Measurements from ENCODE around the gene CA12. TPM values are rescaled to one million over a fixed set of nuclear protein-coding genes. Genes with fewer than 3 reads are reported as not detected.
A peak's percentile ranks its signal among the peaks of the same experiment; 100 is the strongest.

CA12 gene
- total RNA-seq, 1 donor from 2014 or later, result 6.7 TPM

DNA sequence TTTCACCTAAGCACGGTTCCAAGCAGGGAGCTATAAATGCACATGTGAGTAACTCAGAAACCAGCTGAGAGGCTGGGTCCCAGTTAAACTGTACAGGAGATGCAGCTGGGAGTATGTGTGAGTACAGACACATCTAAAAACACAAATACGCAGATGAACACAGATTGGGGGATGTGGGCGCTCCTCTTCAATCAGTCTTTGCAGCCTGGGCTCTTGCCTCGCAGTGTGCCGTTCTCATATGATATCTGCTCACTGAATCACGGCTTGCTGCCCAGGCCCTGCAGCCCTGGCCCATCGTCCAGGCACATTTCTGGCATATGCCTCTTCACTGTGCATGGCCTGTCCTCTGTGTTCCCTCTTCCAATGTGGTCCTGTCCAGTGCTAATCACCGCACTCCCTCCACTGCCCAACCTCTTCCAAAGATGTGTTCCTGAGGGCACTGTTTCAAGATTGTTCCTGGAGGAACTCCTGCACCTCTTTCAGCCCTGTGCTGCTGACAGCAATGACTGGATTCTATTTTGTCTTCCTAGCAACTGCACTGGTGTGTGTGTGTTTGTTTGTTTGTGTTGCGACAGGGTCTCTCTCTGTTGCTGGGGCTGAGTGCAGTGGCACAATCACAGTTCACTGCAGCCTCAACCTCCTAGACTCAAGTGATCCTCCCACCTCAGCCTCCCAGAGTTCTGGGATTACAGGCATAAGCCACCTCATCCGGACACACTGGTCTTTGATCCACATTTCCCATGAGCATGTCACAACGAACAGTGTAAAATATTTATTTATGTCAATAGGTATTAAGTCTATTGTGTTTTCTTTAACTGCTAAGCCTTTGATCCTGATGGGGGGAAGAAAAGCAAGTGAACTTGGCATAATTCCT is 17.0 kb downstream of the CA12 start:
- Histone ChIP-seq H3K4me1 (no peaks in the 10 kb centered on the region), H3K9me3 (no peaks in the 10 kb centered on the region), H3K27me3 (no peaks in the 10 kb centered on the region), H3K27ac (no peak overlapping the region), H3K36me3 (no peaks in the 10 kb centered on the region), H3K4me3 (no peak overlapping the region)
- ATAC-seq (no peak), DNase-seq (no peak)
- TF ChIP-seq, protein P1, sequence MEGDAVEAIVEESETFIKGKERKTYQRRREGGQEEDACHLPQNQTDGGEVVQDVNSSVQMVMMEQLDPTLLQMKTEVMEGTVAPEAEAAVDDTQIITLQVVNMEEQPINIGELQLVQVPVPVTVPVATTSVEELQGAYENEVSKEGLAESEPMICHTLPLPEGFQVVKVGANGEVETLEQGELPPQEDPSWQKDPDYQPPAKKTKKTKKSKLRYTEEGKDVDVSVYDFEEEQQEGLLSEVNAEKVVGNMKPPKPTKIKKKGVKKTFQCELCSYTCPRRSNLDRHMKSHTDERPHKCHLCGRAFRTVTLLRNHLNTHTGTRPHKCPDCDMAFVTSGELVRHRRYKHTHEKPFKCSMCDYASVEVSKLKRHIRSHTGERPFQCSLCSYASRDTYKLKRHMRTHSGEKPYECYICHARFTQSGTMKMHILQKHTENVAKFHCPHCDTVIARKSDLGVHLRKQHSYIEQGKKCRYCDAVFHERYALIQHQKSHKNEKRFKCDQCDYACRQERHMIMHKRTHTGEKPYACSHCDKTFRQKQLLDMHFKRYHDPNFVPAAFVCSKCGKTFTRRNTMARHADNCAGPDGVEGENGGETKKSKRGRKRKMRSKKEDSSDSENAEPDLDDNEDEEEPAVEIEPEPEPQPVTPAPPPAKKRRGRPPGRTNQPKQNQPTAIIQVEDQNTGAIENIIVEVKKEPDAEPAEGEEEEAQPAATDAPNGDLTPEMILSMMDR (IDR thresholded peaks at IDR 0.05), result no peak
- intact Hi-C loops (cut with DNase I), result no loop called here

DNA sequence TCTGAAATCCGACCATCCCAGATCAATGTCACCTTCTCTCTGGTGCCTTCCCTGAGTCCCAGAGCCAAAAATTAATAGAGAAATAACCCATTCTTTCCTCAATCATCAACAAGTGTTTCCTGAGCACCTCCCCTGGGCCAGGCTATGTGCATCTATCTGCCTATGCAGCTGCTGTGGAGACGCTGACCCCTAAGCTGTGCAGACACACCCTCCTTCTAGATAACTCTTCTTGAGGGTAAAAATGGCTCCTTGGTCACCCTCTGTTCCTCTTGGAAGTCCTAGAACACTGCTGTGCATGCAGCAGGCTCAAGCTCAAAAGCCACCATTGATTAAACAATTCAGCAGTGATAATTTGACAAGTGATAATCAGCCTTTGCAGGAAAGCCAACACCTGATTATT is 18.4 kb downstream of the CA12 start:
- intact Hi-C loops (cut with DNase I), result no loop called here
- Histone ChIP-seq H3K36me3 (no peaks in the 10 kb centered on the region), H3K27me3 (no peaks in the 10 kb centered on the region), H3K9me3 (no peaks in the 10 kb centered on the region), H3K27ac (no peak overlapping the region), H3K4me1 (no peaks in the 10 kb centered on the region), H3K4me3 (no peak overlapping the region)
- DNase-seq (no peak), ATAC-seq (no peak)
- TF ChIP-seq, protein P1 (IDR thresholded peaks at IDR 0.05), result no peak

DNA sequence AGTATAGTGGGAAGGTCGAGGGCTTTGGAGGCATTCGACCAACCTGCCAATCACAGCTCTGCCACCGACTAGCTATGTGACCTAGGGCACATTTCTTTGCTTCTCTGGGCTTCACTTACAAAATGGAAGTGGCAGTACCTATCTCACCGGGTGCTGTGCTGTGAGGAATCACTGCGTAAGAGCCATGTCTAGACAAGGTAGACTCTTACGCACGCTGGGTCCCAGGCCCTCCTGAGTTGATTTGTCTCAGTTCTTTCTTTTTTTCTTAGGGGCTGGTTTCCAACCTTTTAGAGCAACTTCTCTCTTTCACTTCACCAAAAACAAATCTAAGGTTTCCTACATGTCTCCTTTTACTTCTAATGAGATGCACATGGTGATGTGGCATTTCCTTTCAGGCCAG is 18.8 kb downstream of the CA12 start:
- ATAC-seq (no peak), DNase-seq (peak; percentile 1)
- Histone ChIP-seq H3K4me1 (no peaks in the 10 kb centered on the region), H3K9me3 (no peaks in the 10 kb centered on the region), H3K36me3 (no peaks in the 10 kb centered on the region), H3K27ac (no peak overlapping the region), H3K4me3 (no peak overlapping the region), H3K27me3 (no peaks in the 10 kb centered on the region)
- intact Hi-C loops (cut with DNase I), result no loop called here
- TF ChIP-seq, protein P1 (IDR thresholded peaks at IDR 0.05), result no peak

DNA sequence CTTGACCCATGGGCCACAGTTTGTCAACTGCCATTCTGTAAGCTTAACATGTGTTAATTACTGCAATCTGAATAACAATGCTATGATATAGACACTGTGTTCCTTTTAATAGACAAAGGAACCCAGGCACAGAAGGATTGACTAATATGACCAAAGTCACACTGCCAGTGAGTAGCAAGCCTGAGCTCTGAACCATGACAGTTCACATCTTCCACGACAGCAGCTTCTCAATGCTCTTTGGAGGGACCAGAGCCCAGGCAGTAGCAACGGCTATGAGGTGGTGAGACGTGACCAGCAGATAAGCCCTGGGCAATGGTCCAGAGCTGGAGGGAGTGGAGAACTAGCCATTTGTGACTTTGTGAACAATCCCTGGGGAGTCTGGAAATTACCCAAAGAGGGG is 19.4 kb downstream of the CA12 start:
- H3K9me3 ChIP-seq, result no peaks in the 10 kb centered on the region
- peak; percentile 20 for DNase-seq
- no peaks in the 10 kb centered on the region for H3K27me3 ChIP-seq
- intact Hi-C loops (cut with DNase I), result no loop called here
- no peaks in the 10 kb centered on the region for H3K4me1 ChIP-seq
- H3K4me3 ChIP-seq, result no peak overlapping the region
- no peak for ATAC-seq
- H3K27ac ChIP-seq, result no peak overlapping the region
- TF ChIP-seq, protein P1 (IDR thresholded peaks at IDR 0.05), result no peak
- no peaks in the 10 kb centered on the region for H3K36me3 ChIP-seq

DNA sequence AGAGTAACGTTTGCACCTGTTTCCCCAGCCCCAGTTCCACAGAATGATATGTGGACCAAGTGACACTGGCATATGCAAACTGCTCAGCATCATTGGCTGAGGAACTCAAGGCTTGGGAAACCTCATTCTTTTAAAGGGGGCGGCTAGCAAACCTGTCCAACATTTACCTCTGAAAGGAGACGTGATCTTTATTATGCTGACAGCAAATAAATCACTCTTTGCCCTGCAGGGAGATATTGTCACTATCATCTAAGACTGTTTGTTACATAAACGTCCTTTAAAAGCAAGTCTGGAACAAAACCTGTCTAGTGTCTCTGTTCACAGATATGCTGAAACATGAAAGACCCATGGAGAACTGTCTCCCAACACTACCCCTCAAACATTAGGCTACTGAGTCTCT is 21.5 kb downstream of the CA12 start:
- Histone ChIP-seq H3K27ac (no peak overlapping the region), H3K27me3 (no peaks in the 10 kb centered on the region)
- intact Hi-C loops (cut with DNase I), result no loop called here

More for the DNA sequence above, 21.5 kb downstream of the CA12 start:
- H3K4me1 ChIP-seq, result no peaks in the 10 kb centered on the region
- no peaks in the 10 kb centered on the region for H3K36me3 ChIP-seq
- no peaks in the 10 kb centered on the region for H3K9me3 ChIP-seq
- DNase-seq (no peak), ATAC-seq (no peak)
- no peak overlapping the region for H3K4me3 ChIP-seq
- TF ChIP-seq, protein P1 (IDR thresholded peaks at IDR 0.05), result no peak

Data from upper lobe of right lung (tissue), 1 donor.